HepG2 (cell line): Measurements from ENCODE around the gene TLCD5. TPM values are rescaled to one million over a fixed set of nuclear protein-coding genes. Genes with fewer than 3 reads are reported as not detected.

Source experiments
- ATAC-seq: fragments of 200-7000 bp; cut with Tn5 transposase; 3 replicates; pipeline ENCODE4 v1.9.1; 2020; ENCODE audit warnings: mild to moderate bottlenecking, moderate library complexity
- BruUV-seq: library from RNA; stranded (reverse); fragments of 400-500 nt; replicated peaks from 2 replicates; lab custom pipeline; 2021; lab: Mats Ljungman, UMichigan
- CTCF ChIA-PET: fragments of 300-600 bp; formaldehyde crosslinking; extraction: SDS; loops from one replicate; lab custom pipeline; 2021; ENCODE audit warnings: low total read pairs, inconsistent platforms, low intra/inter-chr PET ratio; lab: Yijun Ruan, JAX
- POLR2A ChIA-PET: fragments of 350-600 bp; sonication (Branson Sonifier 250); formaldehyde crosslinking; loops from one replicate; lab custom pipeline; 2020; ENCODE audit warnings: antibody characterized with exemption, inconsistent platforms; lab: Yijun Ruan, JAX
- DNase-seq: peaks from one replicate; pipeline ENCODE4 v3.0.0-alpha.2; 2015; ENCODE audit warnings: low spot score
- FAIRE-seq: peaks from 3 replicates; lab custom pipeline; 2011; peaks lifted over from hg19 to GRCh38; lab: Jason Lieb, UNC
- H2AFZ ChIP-seq: one replicate; pipeline ENCODE4 v1.6.1; 2011; ENCODE audit warnings: low read length, inconsistent platforms
- H3K27ac ChIP-seq: fragments of 300-600 bp; 3 replicates; pipeline ENCODE4 v1.8.0; 2011; ENCODE audit warnings: mixed run types, mild to moderate bottlenecking, mixed read lengths, low read length, inconsistent platforms; ENCODE audit not compliant: insufficient read depth; ENCODE audit errors: extremely low read length
- H3K27me3 ChIP-seq, 2 experiments: fragments of 200-600 bp in 1 of 2; 2 replicates in 1 of 2; 3 replicates in 1 of 2; pipeline versions ENCODE4 v1.6.0 to v1.8.0; 2011; ENCODE audit warnings: low read length in 2 of 2, mild to moderate bottlenecking in 2 of 2, moderate library complexity in 2 of 2, inconsistent platforms in 1 of 2; ENCODE audit not compliant: insufficient read depth in 2 of 2, control insufficient read depth in 1 of 2
- H3K36me3 ChIP-seq, 2 experiments: fragments of 200-600 bp in 1 of 2; replicated peaks in 1 of 2; 2 replicates in 1 of 2; 3 replicates in 1 of 2; pipeline versions ENCODE4 v1.5.1 to v1.8.0; 2011; ENCODE audit warnings: low read length in 2 of 2, inconsistent platforms in 1 of 2; ENCODE audit not compliant: insufficient read depth in 2 of 2, control insufficient read depth in 1 of 2
- H3K4me1 ChIP-seq: 2 replicates; pipeline ENCODE4 v1.5.1; 2012; ENCODE audit warnings: low read length, inconsistent platforms; ENCODE audit not compliant: insufficient read depth
- H3K4me2 ChIP-seq: 2 replicates; pipeline ENCODE4 v1.6.0; 2011; ENCODE audit warnings: low read depth, low read length, inconsistent platforms
- H3K4me3 ChIP-seq, 3 experiments: fragments of 200-600 bp in 1 of 3; sonication (generic), shearing (Covaris generic) in 1 of 3; replicated peaks in 1 of 3; 2 replicates each; pipeline ENCODE4 v1.5.1; 2011 to 2016; ENCODE audit warnings: low read length in 3 of 3, inconsistent platforms in 2 of 3, low read depth in 2 of 3, mild to moderate bottlenecking in 2 of 3, control low read depth in 1 of 3, mixed read lengths in 1 of 3; ENCODE audit not compliant: insufficient read depth in 1 of 3
- H3K79me2 ChIP-seq: one replicate; pipeline ENCODE4 v1.6.1; 2011; ENCODE audit warnings: low read length, inconsistent platforms; ENCODE audit not compliant: insufficient read depth
- H3K9ac ChIP-seq: 2 replicates; pipeline ENCODE4 v1.6.0; 2011; ENCODE audit warnings: mild to moderate bottlenecking, low read depth, low read length, inconsistent platforms; ENCODE audit not compliant: insufficient read depth
- H3K9me3 ChIP-seq: 2 replicates; pipeline ENCODE4 v1.5.1; 2012; ENCODE audit warnings: mild to moderate bottlenecking, low read length
- H4K20me1 ChIP-seq: 2 replicates; pipeline ENCODE4 v1.6.0; 2011; ENCODE audit warnings: inconsistent platforms, mild to moderate bottlenecking, low read length, moderate library complexity; ENCODE audit not compliant: insufficient read depth
- ADNP ChIP-seq: sonication (generic); formaldehyde crosslinking; IDR thresholded peaks from 2 replicates; pipeline ENCODE4 v1.4.0; 2020; ENCODE audit warnings: missing genetic modification reagents
- HIVEP1 ChIP-seq: sonication (generic); formaldehyde crosslinking; IDR thresholded peaks from 2 replicates; pipeline ENCODE4 v1.4.0; 2020; ENCODE audit warnings: mild to moderate bottlenecking, missing genetic modification reagents
- HNRNPUL1 ChIP-seq: fragments of 200-400 bp; formaldehyde crosslinking; IDR thresholded peaks from 2 replicates; pipeline ENCODE4 v1.6.1; 2017; ENCODE audit warnings: low read depth, mild to moderate bottlenecking, low read length, moderate library complexity
- LBX2 ChIP-seq: sonication (generic); formaldehyde crosslinking; IDR thresholded peaks from 2 replicates; pipeline ENCODE4 v1.5.0; 2020; ENCODE audit warnings: missing genetic modification reagents, mild to moderate bottlenecking, borderline replicate concordance
- MIER3 ChIP-seq: IDR thresholded peaks from 2 replicates; pipeline ENCODE4 v1.6.1; 2016; ENCODE audit warnings: missing compliant biosample characterization, borderline replicate concordance
- MXD4 ChIP-seq: IDR thresholded peaks from 2 replicates; pipeline ENCODE4 v1.6.1; 2016; ENCODE audit warnings: mild to moderate bottlenecking, missing biosample characterization, missing genetic modification reagents
- NR0B2 ChIP-seq: sonication (generic); formaldehyde crosslinking; IDR thresholded peaks from 2 replicates; pipeline ENCODE4 v1.4.0; 2020; ENCODE audit warnings: mild to moderate bottlenecking, missing genetic modification reagents
- REST ChIP-seq, 2 experiments: IDR thresholded peaks; 2 replicates each; pipeline ENCODE4 v1.6.1; 2011 to 2012; ENCODE audit warnings: low read length in 2 of 2, borderline replicate concordance in 1 of 2, low read depth in 1 of 2, mild to moderate bottlenecking in 1 of 2, moderate library complexity in 1 of 2
- SIX1 ChIP-seq: sonication (generic); formaldehyde crosslinking; IDR thresholded peaks from 2 replicates; pipeline ENCODE4 v1.4.0; 2020; ENCODE audit warnings: missing genetic modification reagents, borderline replicate concordance
- SMARCE1 ChIP-seq: fragments of 450-650 bp; IDR thresholded peaks from 2 replicates; pipeline ENCODE4 v1.6.1; 2017; ENCODE audit warnings: borderline replicate concordance
- ZNF670 ChIP-seq: sonication (generic); formaldehyde crosslinking; IDR thresholded peaks from 2 replicates; pipeline ENCODE4 v1.8.0; 2022; ENCODE audit warnings: mild to moderate bottlenecking, missing genetic modification reagents, borderline replicate concordance
- WGBS: methylation state at CpG from one replicate; pipeline ENCODE4 v1.1.6; 2017; ENCODE audit warnings: low lambda C conversion rate; 5-methylcytosine and 5-hydroxymethylcytosine counted together
- in situ Hi-C: cut with HindIII; loops from 2 replicates; pipeline ENCODE4 v1.10.0; 2017; ENCODE audit warnings: low pct_unique_long_range_greater_than_20kb; ENCODE audit not compliant: extremely low pct_ligation_motif_present
- intact Hi-C: fragments of 100-400 bp; cut with micrococcal nuclease; formaldehyde crosslinking; loops from one replicate; pipeline ENCODE4 v1.10.0; 2022; ENCODE audit not compliant: unreplicated experiment
- polyA plus RNA-seq, 8 experiments: library from polyadenylated mRNA; depleted of rRNA in 3 of 8; stranded (reverse) in 7 of 8; unstranded in 1 of 8; fragments of >200 nt; fragmentation: Illumina TruSeq in 4 of 8; extraction: Trizol in 4 of 8; gene quantifications; 2 replicates each; pipeline versions ENCODE4 v1.2.1 to v1.2.3, GENCODE V29; 2011 to 2016; ENCODE audit warnings: low read depth in 4 of 8, missing spikeins in 1 of 8, mixed read lengths in 1 of 8; ENCODE audit not compliant: insufficient read depth in 1 of 8
- total RNA-seq, 5 experiments: library from RNA; depleted of rRNA; stranded (reverse); fragments of >200 nt; fragmentation: Illumina TruSeq; extraction: Trizol; gene quantifications; 2 replicates each; pipeline ENCODE4 v1.2.3, GENCODE V29; 2016; ENCODE audit warnings: low read depth in 1 of 5

Gene TLCD5
- total and polyA plus RNA-seq, 2 of the 13 experiments (the other 11 are each of a cell fraction or from before 2014, with no cell fraction given) = 6.1 to 7.6 TPM

GRCh38 chr11:120314861-120315260 is 10.2 kb upstream of the TLCD5 start:
- in situ Hi-C loops (no loop called here), intact Hi-C loops (no loop called here)
- ChIA-PET POLR2A (no interaction called here), CTCF (no interaction called here)
- TF ChIP-seq ZNF670 (CRISPR knock-in tag) (no peak), MXD4 (no peak), MIER3 (no peak)
- H2AFZ ChIP-seq = no peak overlapping the region
- no peak overlapping the region for H3K4me2 ChIP-seq
- no peak overlapping the region for H3K9ac ChIP-seq
- no peak for FAIRE-seq
- H3K9me3 ChIP-seq = no peaks in the 10 kb centered on the region
- no peak for DNase-seq
- 0% methylated on average over 3 of the region's 3 CpGs for WGBS
- no peaks in the 10 kb centered on the region for H3K36me3 ChIP-seq
- BruUV-seq = no TSS peak
- ATAC-seq = no peak
- peaks cover 13% of the 10 kb centered on the region; the same call in 1 of the 2 replicates for H3K4me1 ChIP-seq
- no peaks in the 10 kb centered on the region for H4K20me1 ChIP-seq
- no peak overlapping the region for H3K27ac ChIP-seq
- H3K79me2 ChIP-seq = no peaks in the 10 kb centered on the region
- H3K27me3 ChIP-seq = peaks cover 0 to 18% of the 10 kb centered on the region in 2 experiments; a peak in 2 of 5 replicates
- no peak overlapping the region for H3K4me3 ChIP-seq

GRCh38 chr11:120316880-120317688 is 8.0 kb upstream of the TLCD5 start:
- no peak overlapping the region for H2AFZ ChIP-seq
- no peak overlapping the region for H3K4me3 ChIP-seq
- intact Hi-C loops = no loop called here
- H3K4me1 ChIP-seq = peaks cover 13% of the 10 kb centered on the region; the same call in 1 of the 2 replicates
- H3K27ac ChIP-seq = no peak overlapping the region
- FAIRE-seq (no peak), ATAC-seq (no peak), DNase-seq (no peak)
- in situ Hi-C loops = no loop called here
- 30% methylated on average over 8 of the region's 8 CpGs for WGBS
- H3K27me3 ChIP-seq = peaks cover 0 to 15% of the 10 kb centered on the region in 2 experiments; a peak in 1 of 5 replicates
- H3K36me3 ChIP-seq = no peaks in the 10 kb centered on the region
- no peak overlapping the region for H3K4me2 ChIP-seq
- no peak overlapping the region for H3K9ac ChIP-seq
- POLR2A ChIA-PET = no interaction called here
- CTCF ChIA-PET = no interaction called here
- H3K79me2 ChIP-seq = no peaks in the 10 kb centered on the region
- no peaks in the 10 kb centered on the region for H4K20me1 ChIP-seq
- BruUV-seq = no TSS peak
- no peaks in the 10 kb centered on the region for H3K9me3 ChIP-seq
- TF ChIP-seq SIX1 (CRISPR knock-in tag) (no peak), HNRNPUL1 (no peak), REST (IDR thresholded peaks at IDR 0.05; ENCODE audit: borderline replicate concordance in 1 of 2, low read depth in 1 of 2, low read length in 2 of 2) (no peak), SMARCE1 (no peak), NR0B2 (CRISPR knock-in tag) (no peak), ADNP (no peak), LBX2 (CRISPR knock-in tag) (no peak), HIVEP1 (CRISPR knock-in tag) (no peak)
